DOHH2 (cell line): Measurements from ENCODE around the gene CTDP1.

Source experiments
- H3F3A ChIP-seq: fragments of 200-600 bp; sonication (generic), shearing (Covaris generic); 2 replicates; pipeline ENCODE4 v1.6.0; 2016; ENCODE audit warnings: antibody characterized with exemption, mild to moderate bottlenecking; ENCODE audit not compliant: control insufficient read depth, insufficient read depth
- H3K27ac ChIP-seq: fragments of 200-600 bp; sonication (generic); 2 replicates; pipeline ENCODE4 v1.5.1; 2014; ENCODE audit warnings: low read depth, mild to moderate bottlenecking, low read length, moderate library complexity
- H3K27me3 ChIP-seq: fragments of 200-600 bp; sonication (generic); 2 replicates; pipeline ENCODE4 v1.6.1; 2014; ENCODE audit warnings: mild to moderate bottlenecking, low read length, mixed read lengths; ENCODE audit not compliant: control insufficient read depth
- H3K36me3 ChIP-seq: fragments of 200-600 bp; sonication (generic); 2 replicates; pipeline ENCODE4 v1.6.1; 2014; ENCODE audit warnings: mild to moderate bottlenecking, low read length, moderate library complexity, mixed read lengths; ENCODE audit not compliant: control insufficient read depth
- H3K4me1 ChIP-seq: fragments of 200-600 bp; sonication (generic); 2 replicates; pipeline ENCODE4 v1.6.1; 2014; ENCODE audit warnings: mild to moderate bottlenecking, low read length, mixed read lengths; ENCODE audit not compliant: control insufficient read depth
- H3K4me2 ChIP-seq: fragments of 200-600 bp; sonication (generic); 2 replicates; pipeline ENCODE4 v1.6.0; 2014; ENCODE audit warnings: mild to moderate bottlenecking, low read length, moderate library complexity
- H3K4me3 ChIP-seq: fragments of 200-600 bp; sonication (generic); 2 replicates; pipeline ENCODE4 v1.5.1; 2014; ENCODE audit warnings: mild to moderate bottlenecking, low read length, mixed read lengths
- H3K79me2 ChIP-seq: fragments of 200-600 bp; sonication (generic); 2 replicates; pipeline ENCODE4 v1.6.1; 2014; ENCODE audit warnings: mild to moderate bottlenecking, low read length, mixed read lengths; ENCODE audit not compliant: control insufficient read depth
- H3K9me2 ChIP-seq: fragments of 200-600 bp; sonication (generic); replicated peaks from 2 replicates; pipeline ENCODE4 v1.6.1; 2014; ENCODE audit warnings: mild to moderate bottlenecking, low read length, mixed read lengths; ENCODE audit not compliant: control insufficient read depth
- H3K9me3 ChIP-seq: fragments of 200-600 bp; sonication (generic); 2 replicates; pipeline ENCODE4 v1.6.1; 2014; ENCODE audit warnings: antibody characterized with exemption, low read length, mixed read lengths; ENCODE audit not compliant: control insufficient read depth, insufficient read depth
- H4K20me1 ChIP-seq: fragments of 200-600 bp; sonication (generic); 2 replicates; pipeline ENCODE4 v1.6.0; 2014; ENCODE audit warnings: low read depth, mild to moderate bottlenecking, antibody characterized with exemption, low read length, moderate library complexity; ENCODE audit not compliant: control insufficient read depth, insufficient read depth
- CTCF ChIP-seq: fragments of 200-600 bp; sonication (generic); IDR thresholded peaks from one replicate; pipeline ENCODE4 v1.5.1; 2014; ENCODE audit warnings: antibody characterized with exemption, mild to moderate bottlenecking, low read depth, low read length; ENCODE audit not compliant: poor library complexity, severe bottlenecking
- EZH2phosphoT487 ChIP-seq: fragments of 200-600 bp; sonication (generic); IDR thresholded peaks from 2 replicates; pipeline ENCODE4 v1.6.1; 2017; ENCODE audit warnings: borderline replicate concordance, mild to moderate bottlenecking, antibody characterized with exemption, low read length, moderate library complexity, mixed read lengths

CTDP1 gene

GRCh38 chr18:79770826-79771225 is 91.2 kb downstream of the CTDP1 start:
- Histone ChIP-seq H3K9me2 (no peaks in the 10 kb centered on the region), H3K4me3 (no peak overlapping the region), H3K36me3 (no peaks in the 10 kb centered on the region), H4K20me1 (no peaks in the 10 kb centered on the region), H3F3A (no peaks in the 10 kb centered on the region), H3K27me3 (no peaks in the 10 kb centered on the region; the same call in 1 of the 2 replicates), H3K27ac (no peak overlapping the region), H3K9me3 (peaks cover 2% of the 10 kb centered on the region; the same call in 1 of the 2 replicates), H3K4me2 (no peak overlapping the region), H3K4me1 (no peaks in the 10 kb centered on the region), H3K79me2 (no peaks in the 10 kb centered on the region)
- TF ChIP-seq CTCF (no peak), EZH2phosphoT487 (no peak)

- Histone ChIP-seq H3K27me3 (no peaks in the 10 kb centered on the region; the same call in 1 of the 2 replicates), H3K36me3 (no peaks in the 10 kb centered on the region), H3K9me3 (peaks cover 2% of the 10 kb centered on the region; the same call in 1 of the 2 replicates), H4K20me1 (no peaks in the 10 kb centered on the region), H3K79me2 (no peaks in the 10 kb centered on the region), H3K4me2 (no peak overlapping the region), H3K4me3 (no peak overlapping the region), H3K27ac (no peak overlapping the region), H3F3A (no peaks in the 10 kb centered on the region), H3K4me1 (no peaks in the 10 kb centered on the region), H3K9me2 (no peaks in the 10 kb centered on the region)
- no peak for TF ChIP-seq EZH2phosphoT487
Measured at GRCh38 chr18:79771446-79772107, 92.0 kb downstream of the CTDP1 start.

- Histone ChIP-seq H3F3A (no peaks in the 10 kb centered on the region), H3K79me2 (no peaks in the 10 kb centered on the region)
Measured at GRCh38 chr18:79772108-79772864, 92.7 kb downstream of the CTDP1 start.

More at GRCh38 chr18:79772108-79772864, 92.7 kb downstream of the CTDP1 start:
- Histone ChIP-seq H3K27ac (no peak overlapping the region), H3K9me2 (no peaks in the 10 kb centered on the region), H3K36me3 (no peaks in the 10 kb centered on the region), H3K4me1 (no peaks in the 10 kb centered on the region), H3K4me2 (no peak overlapping the region), H4K20me1 (no peaks in the 10 kb centered on the region), H3K27me3 (no peaks in the 10 kb centered on the region; the same call in 1 of the 2 replicates), H3K4me3 (no peak overlapping the region), H3K9me3 (peaks cover 2% of the 10 kb centered on the region; the same call in 1 of the 2 replicates)
- TF ChIP-seq CTCF (no peak), EZH2phosphoT487 (no peak)
